Measurements from ENCODE around the gene MXRA8.
"Not testable (repeated sequence)": the region's sequence is repeated elsewhere in the genome, so short reads cannot be mapped to it uniquely, and the experiment has no call there.

The MXRA8 gene

GRCh38 chr1:1358433-1359271, at the start of gene MXRA8:
Gene MXRA8 (minus strand): TSS chr1:1358555. CDS start chr1:1358504, 51 bp downstream.
- peak; percentile 50 for DNase-seq (ENCODE audit: low spot score)

- no peak for DNase-seq (ENCODE audit: low spot score)
Measured at GRCh38 chr1:1407636-1408318, 49.4 kb upstream of the MXRA8 start.

- DNase-seq (ENCODE audit: low spot score), result peak; percentile 94
Measured at GRCh38 chr1:1406821-1407635, 48.7 kb upstream of the MXRA8 start, which contains the start of gene MRPL20. Gene MRPL20 (minus strand): TSS chr1:1407293. CDS start chr1:1407217, 76 bp downstream.

GRCh38 chr1:1406101-1406820, 47.9 kb upstream of the MXRA8 start:
- DNase-seq (ENCODE audit: low spot score), result no peak

GRCh38 chr1:1403653-1404052, 45.3 kb upstream of the MXRA8 start:
- no peak for DNase-seq (ENCODE audit: low spot score)

- not testable (repeated sequence) for DNase-seq (ENCODE audit: low spot score)
Measured at GRCh38 chr1:1402901-1403392, 44.6 kb upstream of the MXRA8 start.

- DNase-seq (ENCODE audit: low spot score), result peak; percentile 40
Measured at GRCh38 chr1:1402072-1402900, 43.9 kb upstream of the MXRA8 start.

GRCh38 chr1:1401457-1402010, 43.2 kb upstream of the MXRA8 start:
- no peak for DNase-seq (ENCODE audit: low spot score)

GRCh38 chr1:1400576-1401456, 42.5 kb upstream of the MXRA8 start:
- DNase-seq (ENCODE audit: low spot score), result no peak

- no peak for DNase-seq (ENCODE audit: low spot score)
Measured at GRCh38 chr1:1399872-1400575, 41.7 kb upstream of the MXRA8 start.

GRCh38 chr1:1399187-1399871, 41.0 kb upstream of the MXRA8 start, which contains the start of gene CCNL2:
Gene CCNL2 (minus strand): TSS chr1:1399335. CDS start chr1:1399306, 29 bp downstream.
- peak; percentile 98 for DNase-seq (ENCODE audit: low spot score)

GRCh38 chr1:1398677-1399186, 40.4 kb upstream of the MXRA8 start:
- DNase-seq (ENCODE audit: low spot score), result no peak

GRCh38 chr1:1397839-1398523, 39.6 kb upstream of the MXRA8 start:
- no peak for DNase-seq (ENCODE audit: low spot score)

GRCh38 chr1:1395166-1395565, 36.8 kb upstream of the MXRA8 start:
- DNase-seq (ENCODE audit: low spot score), result no peak

GRCh38 chr1:1394116-1394515, 35.8 kb upstream of the MXRA8 start:
- no peak for DNase-seq (ENCODE audit: low spot score)

- DNase-seq (ENCODE audit: low spot score), result no peak
Measured at GRCh38 chr1:1393428-1393827, 35.1 kb upstream of the MXRA8 start.

- DNase-seq (ENCODE audit: low spot score), result no peak
Measured at GRCh38 chr1:1393014-1393413, 34.7 kb upstream of the MXRA8 start.

All from Ammon's horn (tissue), 1 donor.